GM12873 (cell line): Measurements from ENCODE around the gene MALL.

Experiments used
- CTCF ChIP-seq: IDR thresholded peaks from 2 replicates; pipeline ENCODE4 v1.5.1; 2012; ENCODE audit warnings: low read depth, mild to moderate bottlenecking, moderate library complexity, low read length, control low read depth; ENCODE audit not compliant: insufficient read depth; ENCODE audit errors: missing control alignments

The MALL gene

GRCh38 chr2:110099038-110099425, 16.6 kb downstream of the MALL start:
- TF ChIP-seq CTCF = no peak

GRCh38 chr2:110097506-110098220, 18.0 kb downstream of the MALL start:
- no peak for TF ChIP-seq CTCF

GRCh38 chr2:110095994-110096633, 19.5 kb downstream of the MALL start:
- no peak for TF ChIP-seq CTCF
